GM13977 (cell line): Measurements from ENCODE around the gene SLAIN2.

Source experiments
- DNase-seq: peaks from one replicate; pipeline ENCODE4 v3.0.0; 2012; ENCODE audit warnings: low spot score
- in situ Hi-C: fragments of 300-500 bp; cut with MboI; formaldehyde crosslinking; loops from one replicate; pipeline ENCODE4 v1.12.0; 2022; ENCODE audit warnings: low sequenced_read_pairs, low pct_unique_long_range_greater_than_20kb, mixed read lengths, inconsistent platforms; ENCODE audit not compliant: unreplicated experiment
- TF ChIP-seq, protein P1 (sequence below): IDR thresholded peaks from 2 replicates; pipeline ENCODE4 v1.5.1; 2012; ENCODE audit warnings: mild to moderate bottlenecking, control low read depth; ENCODE audit not compliant: insufficient read depth; ENCODE audit errors: extremely low read depth, missing control alignments

Gene SLAIN2

DNA sequence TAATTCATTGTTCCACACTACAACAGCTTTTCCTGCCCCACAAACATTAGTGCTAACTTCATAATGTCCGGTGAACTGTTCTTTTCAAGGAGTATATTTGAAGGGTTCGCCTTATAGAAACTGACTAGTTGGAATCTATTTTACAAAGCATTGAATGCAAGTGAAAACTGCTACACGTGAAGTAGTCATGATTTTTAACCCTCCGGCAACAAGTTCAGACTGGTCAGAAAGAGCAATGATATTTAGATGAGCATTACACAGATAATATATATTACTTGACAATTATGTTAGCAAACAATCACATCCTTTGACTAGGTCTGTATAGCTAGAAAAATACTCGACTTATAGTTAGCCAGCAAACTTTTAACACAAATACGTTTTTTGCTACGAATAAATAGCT, 1.7 kb upstream of the SLAIN2 start:
- TF ChIP-seq, protein P1, sequence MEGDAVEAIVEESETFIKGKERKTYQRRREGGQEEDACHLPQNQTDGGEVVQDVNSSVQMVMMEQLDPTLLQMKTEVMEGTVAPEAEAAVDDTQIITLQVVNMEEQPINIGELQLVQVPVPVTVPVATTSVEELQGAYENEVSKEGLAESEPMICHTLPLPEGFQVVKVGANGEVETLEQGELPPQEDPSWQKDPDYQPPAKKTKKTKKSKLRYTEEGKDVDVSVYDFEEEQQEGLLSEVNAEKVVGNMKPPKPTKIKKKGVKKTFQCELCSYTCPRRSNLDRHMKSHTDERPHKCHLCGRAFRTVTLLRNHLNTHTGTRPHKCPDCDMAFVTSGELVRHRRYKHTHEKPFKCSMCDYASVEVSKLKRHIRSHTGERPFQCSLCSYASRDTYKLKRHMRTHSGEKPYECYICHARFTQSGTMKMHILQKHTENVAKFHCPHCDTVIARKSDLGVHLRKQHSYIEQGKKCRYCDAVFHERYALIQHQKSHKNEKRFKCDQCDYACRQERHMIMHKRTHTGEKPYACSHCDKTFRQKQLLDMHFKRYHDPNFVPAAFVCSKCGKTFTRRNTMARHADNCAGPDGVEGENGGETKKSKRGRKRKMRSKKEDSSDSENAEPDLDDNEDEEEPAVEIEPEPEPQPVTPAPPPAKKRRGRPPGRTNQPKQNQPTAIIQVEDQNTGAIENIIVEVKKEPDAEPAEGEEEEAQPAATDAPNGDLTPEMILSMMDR = no peak
- no peak for DNase-seq
- in situ Hi-C loops = no loop called here

DNA sequence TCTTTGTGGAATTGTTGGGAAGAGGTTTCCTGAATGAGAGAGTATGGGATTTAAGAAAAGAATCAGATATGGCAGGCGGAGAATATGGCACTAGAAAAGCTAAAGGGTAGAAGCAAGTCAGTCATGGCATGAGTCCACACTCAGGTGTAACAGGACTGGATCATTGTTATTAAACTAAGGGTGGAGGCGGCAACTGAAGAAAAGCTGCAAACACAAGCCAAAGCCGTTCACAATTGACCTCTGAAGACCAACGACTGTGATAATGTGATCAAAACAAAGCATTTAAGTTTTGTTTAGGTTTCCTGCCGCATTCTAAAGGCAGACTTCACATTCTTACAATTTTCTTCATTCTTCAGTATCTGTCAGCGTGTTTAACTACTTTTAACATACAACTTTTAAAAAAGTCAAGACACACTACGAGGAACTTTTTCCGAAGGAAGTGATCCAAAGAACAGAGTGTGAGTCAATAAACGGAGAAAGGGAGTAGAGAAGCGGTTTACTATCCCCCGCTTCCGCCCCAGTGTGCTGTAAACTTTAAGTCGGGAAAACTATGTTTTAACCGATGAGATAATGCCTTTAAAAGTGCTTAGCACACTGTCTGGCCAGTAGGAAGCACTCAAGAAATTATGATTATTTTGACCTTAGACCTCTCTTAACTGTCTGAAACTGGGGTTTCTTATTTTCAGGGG, 909 bp upstream of the SLAIN2 start:
- DNase-seq = no peak
- in situ Hi-C loops = no loop called here
- TF ChIP-seq, protein P1 = no peak

GRCh38 chr4:48341776-48342605, 662 bp downstream of the SLAIN2 start:
- peak; percentile 54 for DNase-seq
- in situ Hi-C loops = no loop called here
- TF ChIP-seq, protein P1 = no peak

- in situ Hi-C loops = no loop called here
- DNase-seq = no peak
- TF ChIP-seq, protein P1 = no peak
Observed at GRCh38 chr4:48342606-48342880, 1.2 kb downstream of the SLAIN2 start.

GRCh38 chr4:48343035-48343434, 1.7 kb downstream of the SLAIN2 start:
- in situ Hi-C loops = no loop called here

DNA sequence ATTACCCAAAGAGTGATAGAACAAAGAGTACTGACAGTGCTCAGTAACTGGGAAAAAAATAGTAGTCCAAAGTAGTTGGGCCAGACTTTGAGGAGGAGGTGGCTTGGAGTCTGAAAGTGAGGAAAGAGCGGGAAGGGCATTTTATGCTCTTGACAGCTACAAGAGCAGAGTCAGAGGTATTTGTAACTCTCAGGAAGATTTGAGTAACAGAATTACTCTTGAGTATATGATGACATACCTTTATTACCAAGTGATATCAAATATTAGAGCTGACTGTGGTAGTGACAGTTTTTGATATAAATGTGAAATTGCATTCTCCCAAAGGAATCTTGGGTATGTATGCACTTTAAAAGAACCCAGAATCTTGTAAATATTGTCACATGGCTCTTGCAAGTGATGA, 2.2 kb downstream of the SLAIN2 start:
- DNase-seq = no peak
- TF ChIP-seq, protein P1 = no peak
- in situ Hi-C loops = no loop called here

More at GRCh38 chr4:48343035-48343434, 1.7 kb downstream of the SLAIN2 start:
- TF ChIP-seq, protein P1 = no peak
- no peak for DNase-seq
